DMS79 (cell line): ENCODE measurements around the gene ZNF672.
"Not testable (repeated sequence)": the region's sequence is repeated elsewhere in the genome, so short reads cannot be mapped to it uniquely, and the experiment has no call there.

ENCODE experiments used
- DNase-seq: peaks from one replicate; lab custom pipeline; 2025; lab: John Stamatoyannopoulos, UW

ZNF672 gene

GRCh38 chr1:248837781-248838356, at the start of gene ZNF672:
TSS of gene ZNF672 (plus strand) at chr1:248838224. CDS start at chr1:248847275, 9,051 bp downstream.
- DNase-seq = peak; percentile 95

- no peak for DNase-seq
Observed at GRCh38 chr1:248788327-248788726, 49.7 kb upstream of the ZNF672 start.

- not testable (repeated sequence) for DNase-seq
Observed at GRCh38 chr1:248789337-248789736, 48.7 kb upstream of the ZNF672 start.

GRCh38 chr1:248790456-248790855, 47.6 kb upstream of the ZNF672 start:
- no peak for DNase-seq

GRCh38 chr1:248791010-248791409, 47.0 kb upstream of the ZNF672 start:
- no peak for DNase-seq

GRCh38 chr1:248792342-248792741, 45.7 kb upstream of the ZNF672 start:
- DNase-seq = no peak

- no peak for DNase-seq
Observed at GRCh38 chr1:248793592-248793991, 44.4 kb upstream of the ZNF672 start.

GRCh38 chr1:248794663-248795062, 43.4 kb upstream of the ZNF672 start:
- DNase-seq = not testable (repeated sequence)

GRCh38 chr1:248798791-248799190, 39.2 kb upstream of the ZNF672 start:
- DNase-seq = no peak

GRCh38 chr1:248800459-248800858, 37.6 kb upstream of the ZNF672 start:
- no peak for DNase-seq

- DNase-seq = no peak
Observed at GRCh38 chr1:248802454-248802853, 35.6 kb upstream of the ZNF672 start.

- not testable (repeated sequence) for DNase-seq
Observed at GRCh38 chr1:248803501-248803900, 34.5 kb upstream of the ZNF672 start.

- no peak for DNase-seq
Observed at GRCh38 chr1:248804771-248805681, 33.0 kb upstream of the ZNF672 start.

- DNase-seq = no peak
Observed at GRCh38 chr1:248805876-248806275, 32.1 kb upstream of the ZNF672 start.

GRCh38 chr1:248807067-248807737, 30.8 kb upstream of the ZNF672 start:
- no peak for DNase-seq

- no peak for DNase-seq
Observed at GRCh38 chr1:248808876-248809275, 29.1 kb upstream of the ZNF672 start.

GRCh38 chr1:248810000-248810726, 27.9 kb upstream of the ZNF672 start:
- DNase-seq = no peak

GRCh38 chr1:248810727-248811513, 27.1 kb upstream of the ZNF672 start:
- DNase-seq = no peak

- no peak for DNase-seq
Observed at GRCh38 chr1:248811514-248812490, 26.2 kb upstream of the ZNF672 start.
